ENCODE data around the gene SERHL2.
"Not testable (repeated sequence)": the region's sequence is repeated elsewhere in the genome, so short reads cannot be mapped to it uniquely, and the experiment has no call there.

SERHL2 gene, protein sequence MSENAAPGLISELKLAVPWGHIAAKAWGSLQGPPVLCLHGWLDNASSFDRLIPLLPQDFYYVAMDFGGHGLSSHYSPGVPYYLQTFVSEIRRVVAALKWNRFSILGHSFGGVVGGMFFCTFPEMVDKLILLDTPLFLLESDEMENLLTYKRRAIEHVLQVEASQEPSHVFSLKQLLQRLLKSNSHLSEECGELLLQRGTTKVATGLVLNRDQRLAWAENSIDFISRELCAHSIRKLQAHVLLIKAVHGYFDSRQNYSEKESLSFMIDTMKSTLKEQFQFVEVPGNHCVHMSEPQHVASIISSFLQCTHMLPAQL

DNA sequence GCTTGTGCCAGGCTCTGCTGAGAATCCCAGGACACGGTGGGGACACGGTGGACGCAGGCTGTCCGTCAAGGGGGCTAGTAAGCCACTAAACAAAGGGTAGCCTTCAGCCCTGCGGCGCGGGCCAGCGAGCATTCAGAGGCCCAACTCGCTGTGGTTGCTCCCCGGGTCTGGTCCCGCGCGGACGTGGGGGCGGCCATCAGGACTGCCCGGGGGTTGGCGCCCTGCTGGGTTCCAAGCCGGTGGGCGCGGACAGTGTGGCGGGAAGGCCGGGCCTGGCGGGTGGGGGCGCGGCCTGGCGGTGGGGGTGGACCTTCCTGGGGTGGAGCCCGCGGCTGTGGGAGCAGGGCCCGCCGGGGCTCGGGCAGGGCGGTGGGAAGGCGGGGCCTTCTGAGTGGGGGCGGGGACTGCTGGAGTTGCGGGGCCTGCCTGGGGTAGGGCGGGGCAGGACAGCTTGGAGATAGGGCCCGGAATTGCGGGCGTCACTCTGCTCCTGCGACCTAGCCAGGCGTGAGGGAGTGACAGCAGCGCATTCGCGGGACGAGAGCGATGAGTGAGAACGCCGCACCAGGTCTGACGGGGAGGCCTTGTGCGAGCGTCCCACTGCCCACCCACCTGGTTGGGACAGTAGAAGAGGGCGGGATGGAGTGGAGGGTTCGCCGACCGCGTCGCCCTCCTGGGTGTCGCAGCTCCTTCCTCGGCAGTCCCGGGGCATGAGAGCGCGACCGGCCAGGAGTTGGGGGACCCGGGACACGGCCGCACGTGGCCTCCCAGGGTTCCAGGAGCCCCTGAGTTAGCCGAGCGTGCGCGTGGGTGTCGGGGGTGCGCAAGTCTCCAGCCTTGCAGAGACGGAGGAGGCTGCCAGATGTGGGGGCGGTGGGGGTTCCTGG, at the start of gene SERHL2:
Gene SERHL2 (plus strand): TSS at position 482 of the 887 bp plus-strand sequence. CDS start 65 bp downstream, at position 547.
- DNase-seq (ENCODE audit: low spot score): no peak
- no peak for FAIRE-seq

DNA sequence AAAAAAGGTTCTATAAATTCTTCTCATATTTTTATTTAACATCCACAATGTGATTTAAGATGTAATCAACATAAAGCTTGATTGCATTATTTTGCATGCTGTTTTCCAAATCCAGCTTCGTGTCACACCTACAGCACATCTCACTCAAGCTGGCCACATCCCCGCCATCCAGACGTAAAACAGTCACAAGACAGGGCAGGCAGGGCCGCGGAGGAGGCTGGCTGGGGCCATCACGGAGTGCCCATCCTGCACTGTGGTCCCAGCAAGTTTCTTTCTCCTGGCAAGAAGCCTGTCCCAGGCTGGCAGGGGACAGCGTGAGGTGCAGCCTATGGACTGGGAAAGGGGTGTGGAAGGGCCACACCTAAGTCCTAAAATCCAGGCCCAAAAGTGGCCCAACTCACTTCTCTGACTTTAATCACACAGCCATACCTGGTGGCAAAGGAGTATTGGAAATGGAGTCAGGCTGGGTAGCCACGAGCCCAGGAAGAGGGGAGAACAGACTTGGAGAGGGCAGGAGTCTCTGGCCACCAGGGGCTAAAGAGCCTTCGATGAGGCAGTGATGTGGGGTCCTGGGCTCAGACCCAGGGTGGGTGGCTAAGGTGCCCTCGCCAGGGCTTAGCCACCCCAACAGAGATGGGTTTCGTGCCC, 45.3 kb upstream of the SERHL2 start:
- peak; percentile 27 for FAIRE-seq
- not testable (repeated sequence) for DNase-seq (ENCODE audit: low spot score)

DNA sequence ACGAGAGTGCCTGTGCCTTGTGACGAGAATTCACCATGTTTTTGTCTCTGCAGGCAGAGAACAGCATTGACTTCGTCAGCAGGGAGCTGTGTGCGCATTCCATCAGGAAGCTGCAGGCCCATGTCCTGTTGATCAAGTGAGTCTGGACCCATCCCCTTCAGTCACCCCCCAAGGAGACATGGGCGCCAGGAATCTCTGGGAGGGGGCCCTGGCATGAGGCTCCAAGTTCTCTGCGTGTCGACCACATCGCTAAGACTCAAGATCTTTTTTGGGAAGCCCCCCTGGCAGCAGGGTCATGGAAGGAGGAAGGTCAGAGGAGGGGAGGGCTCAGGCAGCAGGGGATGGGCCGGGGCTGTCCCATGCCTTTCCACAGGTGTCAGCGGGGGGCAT, 44.8 kb upstream of the SERHL2 start:
- not testable (repeated sequence) for FAIRE-seq; DNase-seq (ENCODE audit: low spot score)

DNA sequence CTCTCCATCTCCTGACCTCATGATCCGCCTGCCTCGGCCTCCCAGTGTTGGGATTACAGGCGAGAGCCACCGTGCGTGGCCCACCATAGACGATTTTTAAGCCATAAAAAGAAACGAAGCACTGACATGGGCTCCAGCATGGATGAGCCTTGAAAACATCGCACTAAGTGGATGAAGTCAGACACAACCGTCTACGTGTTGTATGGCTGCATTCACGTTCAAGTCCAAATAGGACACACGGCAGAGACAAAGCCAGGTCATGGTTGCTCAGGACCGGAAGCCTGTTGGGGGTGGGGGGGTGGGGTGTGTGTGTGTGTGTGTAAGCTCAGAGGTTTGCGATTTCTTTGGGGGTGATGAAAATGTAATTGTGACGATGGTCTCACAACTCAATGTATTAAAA, 44.2 kb upstream of the SERHL2 start:
- no peak for FAIRE-seq
- DNase-seq (ENCODE audit: low spot score): no peak

DNA sequence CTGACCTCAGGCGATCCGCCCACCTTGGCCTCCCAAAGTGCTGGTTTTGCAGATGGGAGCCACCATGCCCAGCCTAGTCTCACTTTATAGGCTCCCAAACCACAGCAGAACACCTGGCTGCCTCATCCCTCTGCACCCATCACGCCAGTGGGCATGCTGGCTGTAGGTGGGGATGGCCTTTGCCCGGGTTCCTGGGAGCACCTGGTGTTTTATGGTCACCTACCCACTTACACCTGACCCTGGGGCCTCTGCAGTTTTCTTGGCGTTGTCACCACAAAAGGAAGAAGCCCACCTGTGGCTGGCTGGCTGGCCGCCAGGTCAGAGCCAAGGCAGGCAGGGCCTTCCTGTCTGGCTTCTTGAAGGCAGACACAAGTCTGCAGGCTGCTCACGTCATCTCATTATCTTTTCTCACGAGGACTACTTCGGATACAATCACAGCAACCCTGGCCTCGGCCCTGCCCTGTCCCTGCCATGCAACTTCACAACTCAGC, 42.3 kb upstream of the SERHL2 start:
- DNase-seq (ENCODE audit: low spot score) (no peak), FAIRE-seq (no peak)

DNA sequence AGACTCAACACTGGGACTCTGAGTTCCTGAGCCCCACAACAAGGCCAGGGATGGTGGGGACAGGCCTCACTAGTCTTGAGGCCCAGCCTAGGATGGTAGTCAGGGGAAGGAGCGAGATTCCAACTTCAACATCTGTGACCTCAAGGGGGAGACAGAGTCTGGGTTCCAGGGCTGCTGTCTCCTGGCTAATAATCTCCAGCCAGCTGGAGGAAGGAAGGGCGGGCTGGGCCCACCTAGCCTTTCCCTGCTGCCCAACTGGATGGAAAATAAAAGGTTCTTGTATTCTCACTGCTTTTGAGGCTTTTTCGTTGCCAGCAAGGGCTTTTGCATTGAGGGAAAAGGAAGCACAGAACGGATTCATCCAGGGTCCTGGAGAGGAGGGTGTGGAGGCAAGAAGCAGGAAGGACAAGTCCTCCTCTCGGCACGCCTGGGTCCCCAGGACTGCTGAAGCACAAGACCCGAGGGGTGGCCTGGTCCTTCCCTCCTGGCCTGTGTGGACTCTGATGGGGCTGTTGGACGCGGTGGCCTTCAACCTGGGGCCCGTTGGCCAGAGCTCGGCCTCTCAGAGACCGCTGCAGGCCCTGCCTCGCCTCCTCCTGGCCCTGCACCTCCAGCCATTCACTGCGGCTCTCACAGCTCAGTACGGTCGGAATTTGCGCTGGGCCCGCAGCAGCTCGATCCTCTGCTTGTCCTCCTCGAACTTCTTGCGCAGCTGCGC, 41.3 kb upstream of the SERHL2 start:
- FAIRE-seq: peak; percentile 35
- not testable (repeated sequence) for DNase-seq (ENCODE audit: low spot score)

DNA sequence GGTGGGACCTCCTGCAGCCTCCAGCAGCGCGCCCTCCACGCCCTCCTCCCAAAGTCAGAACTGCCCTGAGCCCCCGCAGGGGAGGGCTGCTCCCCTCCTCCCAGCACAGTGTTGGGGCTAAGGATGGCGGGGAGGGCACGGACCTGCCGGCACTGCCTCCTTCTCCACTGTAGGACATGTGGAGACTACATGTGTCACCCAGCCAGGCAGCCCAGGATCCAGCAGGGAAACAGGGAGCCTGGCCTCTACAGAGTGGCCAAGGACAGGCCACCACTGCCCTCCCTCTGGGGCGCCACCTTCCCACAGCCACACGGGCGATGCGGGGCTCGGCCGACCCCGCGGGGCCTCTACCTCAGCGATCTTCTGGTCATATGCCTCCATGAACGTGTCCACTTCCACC, 39.4 kb upstream of the SERHL2 start:
- not testable (repeated sequence) for FAIRE-seq; DNase-seq (ENCODE audit: low spot score)

DNA sequence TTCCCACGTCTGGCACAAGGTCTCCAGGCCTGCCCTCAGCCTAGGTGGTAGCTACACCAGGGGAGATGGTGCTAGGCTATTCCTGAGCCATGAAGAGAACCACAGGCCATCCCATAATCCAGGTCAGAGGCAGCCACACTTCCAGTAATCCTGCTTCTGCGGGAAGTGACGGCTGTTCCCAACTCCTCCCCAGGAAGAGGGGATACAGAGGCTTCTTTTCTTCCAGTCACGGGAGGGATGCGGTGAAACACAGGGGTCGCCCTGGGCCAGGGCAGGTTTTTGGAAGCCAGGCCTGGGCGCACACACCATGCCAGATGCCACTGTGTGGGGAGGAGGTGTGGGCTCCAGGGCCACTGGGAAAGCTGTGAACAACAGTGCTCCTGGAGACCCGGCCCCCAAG, 38.5 kb upstream of the SERHL2 start:
- FAIRE-seq; DNase-seq (ENCODE audit: low spot score): not testable (repeated sequence)

DNA sequence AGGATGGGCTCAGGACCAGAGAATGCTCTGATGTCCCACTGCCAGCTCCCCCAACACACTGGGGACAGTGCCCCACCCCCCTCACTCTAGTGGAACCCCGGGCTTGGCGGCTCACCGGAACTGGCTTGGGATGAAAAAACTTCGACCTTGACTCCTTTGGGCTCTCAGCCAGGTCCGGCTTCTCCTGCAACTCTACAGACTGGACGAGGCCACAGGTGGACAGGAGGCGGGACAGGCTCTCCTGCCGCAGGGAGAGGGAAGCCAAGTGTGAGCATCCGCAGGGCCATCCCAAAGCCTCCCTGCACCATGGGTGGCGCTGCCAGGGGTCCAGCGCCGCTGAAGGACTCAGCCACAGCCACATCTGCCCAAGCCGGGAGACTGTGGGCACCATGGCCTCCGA, 37.9 kb upstream of the SERHL2 start:
- no peak for DNase-seq (ENCODE audit: low spot score)
- FAIRE-seq: no peak

DNA sequence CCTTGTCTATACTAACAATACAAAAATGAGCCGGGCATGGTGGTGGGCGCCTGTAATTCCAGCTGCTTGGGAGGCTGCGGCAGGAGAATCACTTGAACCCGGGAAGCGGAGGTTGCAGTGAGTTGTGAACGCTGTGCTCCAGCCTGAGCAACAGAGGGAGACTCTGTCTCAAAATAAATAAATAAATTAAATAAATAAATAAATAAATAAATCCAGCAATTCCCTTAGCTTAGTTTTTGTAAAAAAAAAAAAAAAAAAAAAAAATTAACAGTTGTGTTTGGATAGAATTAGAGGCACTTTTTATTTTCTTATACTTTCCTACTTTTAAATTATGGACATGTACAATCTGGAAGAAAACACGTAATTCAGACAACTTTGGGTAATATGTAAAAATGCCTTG, 36.7 kb upstream of the SERHL2 start:
- not testable (repeated sequence) for FAIRE-seq; DNase-seq (ENCODE audit: low spot score)

DNA sequence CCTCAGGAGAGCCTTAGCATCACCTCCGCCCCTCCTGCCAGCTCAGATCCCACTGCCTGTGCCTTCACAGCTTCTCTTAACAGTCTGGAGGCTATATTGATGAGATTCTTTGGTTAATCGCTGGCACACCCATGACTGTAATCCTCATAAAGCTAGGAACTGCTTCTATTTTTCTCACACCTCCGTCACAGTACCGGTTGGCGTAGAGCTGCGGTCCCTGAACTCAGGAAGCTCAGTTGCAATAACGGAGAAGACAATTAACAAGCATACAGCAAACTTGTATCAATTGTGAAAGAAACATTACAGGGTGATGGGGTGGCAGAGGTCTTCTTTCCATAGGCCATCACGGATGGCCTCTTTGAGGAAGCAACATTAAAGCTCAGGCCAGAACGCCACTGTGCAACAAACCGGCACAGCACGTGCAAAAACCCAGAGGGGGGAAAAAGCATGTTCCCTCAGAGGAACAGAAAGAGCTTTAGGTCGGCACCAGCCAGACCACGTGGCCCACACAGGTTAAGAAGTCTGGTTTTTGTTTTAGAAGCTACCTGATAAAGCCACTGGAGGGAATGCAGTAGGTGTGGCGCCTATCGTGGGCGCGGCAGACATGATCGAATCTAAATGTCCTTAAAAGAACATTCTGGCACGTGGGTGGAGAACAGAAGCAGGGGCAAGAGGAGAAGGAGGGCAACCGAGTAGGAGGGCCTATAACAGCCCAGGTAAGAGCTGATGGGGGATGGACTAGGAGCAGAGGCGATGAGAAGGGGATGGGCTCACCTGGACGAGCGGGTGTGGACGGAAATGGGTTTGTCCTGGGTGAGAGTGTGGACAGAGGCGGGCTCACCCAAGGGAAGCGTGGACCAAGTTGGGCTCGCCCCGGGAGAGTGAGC, 34.9 kb upstream of the SERHL2 start:
- peak; percentile 94 for FAIRE-seq
- not testable (repeated sequence) for DNase-seq (ENCODE audit: low spot score)

DNA sequence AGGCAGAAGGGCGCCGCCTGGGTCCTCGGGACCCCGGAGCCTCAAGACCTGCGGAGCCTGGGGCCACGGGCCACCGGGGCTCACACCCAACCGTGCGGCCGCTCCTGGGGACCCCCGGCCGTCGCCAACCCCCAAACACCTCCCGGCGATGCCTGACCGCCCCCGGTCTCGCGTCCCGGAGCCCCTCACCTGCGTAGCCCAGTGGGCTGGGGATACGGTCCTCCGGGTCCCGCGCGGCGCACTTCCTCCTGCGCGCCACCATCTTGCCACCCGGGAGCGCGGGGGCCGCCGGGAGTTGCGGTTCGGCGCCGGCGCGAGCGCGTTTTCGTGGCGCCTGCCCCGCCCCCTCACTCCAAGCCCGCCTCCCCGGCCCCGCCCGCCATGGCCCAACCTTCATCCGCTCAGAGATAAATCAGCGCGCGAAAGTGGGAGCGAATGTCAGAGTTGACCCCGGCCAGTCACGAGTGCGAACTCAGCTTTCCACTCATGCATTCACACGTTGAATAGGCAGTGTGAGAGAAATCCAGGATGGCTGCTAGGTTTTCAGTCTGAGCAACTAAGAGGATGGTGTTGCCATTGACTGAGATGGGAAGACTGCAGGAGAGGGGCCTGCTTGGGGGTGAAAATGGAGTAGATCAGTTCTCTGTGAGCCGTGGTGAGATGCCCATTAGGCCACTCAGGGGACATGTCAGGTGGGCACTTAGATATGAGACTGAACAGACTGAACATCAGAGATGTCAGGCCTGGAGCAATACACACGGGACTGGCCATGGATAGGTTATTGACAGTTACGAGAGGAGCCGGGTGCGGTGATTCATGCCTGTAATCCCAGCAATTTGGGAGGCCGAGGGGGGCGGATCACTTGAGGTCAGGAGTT, 34.0 kb upstream of the SERHL2 start, which contains the start of gene RRP7A:
Gene RRP7A (minus strand): TSS at position 272 of the 877 bp plus-strand sequence. CDS start 10 bp downstream, at position 262.
- DNase-seq (ENCODE audit: low spot score) (peak; percentile 86), FAIRE-seq (no peak)

DNA sequence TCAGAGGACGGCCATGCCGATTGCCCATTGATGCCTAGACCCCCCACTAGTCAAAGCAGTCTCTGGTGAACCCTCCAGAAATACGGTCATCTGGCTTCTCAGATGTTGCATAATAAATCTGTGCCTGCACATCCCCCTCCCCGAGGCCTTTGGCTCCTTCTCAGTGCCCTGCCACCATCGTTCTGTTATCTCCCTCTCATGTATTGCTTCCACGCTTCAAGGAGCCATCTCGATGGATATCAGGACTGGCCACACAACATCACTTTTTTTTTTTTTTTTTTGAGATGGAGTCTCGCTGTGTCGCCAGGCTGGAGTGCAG, 32.6 kb upstream of the SERHL2 start:
- no peak for FAIRE-seq

DNA sequence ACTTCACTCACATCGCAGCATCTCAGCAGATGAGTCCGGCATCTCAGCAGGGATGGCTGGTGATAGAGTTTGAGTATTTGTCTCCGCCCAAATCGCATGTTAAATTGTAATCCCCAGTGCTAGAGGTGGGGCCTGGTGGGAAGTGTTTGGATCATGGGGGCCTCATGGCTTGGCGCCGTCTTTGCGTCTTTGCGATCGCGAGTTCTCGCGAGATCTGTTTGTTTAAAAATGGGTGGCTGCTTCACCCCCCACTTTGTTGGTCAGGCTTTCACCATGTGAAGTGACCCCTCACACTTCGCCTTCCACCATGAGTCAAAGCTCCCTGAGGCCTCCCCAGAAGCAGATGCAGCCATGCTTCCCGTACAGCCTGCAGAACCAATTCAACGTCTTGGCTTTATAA, 31.2 kb upstream of the SERHL2 start:
- DNase-seq (ENCODE audit: low spot score) (no peak), FAIRE-seq (no peak)

More for the DNA sequence above, 32.6 kb upstream of the SERHL2 start:
- no peak for DNase-seq (ENCODE audit: low spot score)

DNA sequence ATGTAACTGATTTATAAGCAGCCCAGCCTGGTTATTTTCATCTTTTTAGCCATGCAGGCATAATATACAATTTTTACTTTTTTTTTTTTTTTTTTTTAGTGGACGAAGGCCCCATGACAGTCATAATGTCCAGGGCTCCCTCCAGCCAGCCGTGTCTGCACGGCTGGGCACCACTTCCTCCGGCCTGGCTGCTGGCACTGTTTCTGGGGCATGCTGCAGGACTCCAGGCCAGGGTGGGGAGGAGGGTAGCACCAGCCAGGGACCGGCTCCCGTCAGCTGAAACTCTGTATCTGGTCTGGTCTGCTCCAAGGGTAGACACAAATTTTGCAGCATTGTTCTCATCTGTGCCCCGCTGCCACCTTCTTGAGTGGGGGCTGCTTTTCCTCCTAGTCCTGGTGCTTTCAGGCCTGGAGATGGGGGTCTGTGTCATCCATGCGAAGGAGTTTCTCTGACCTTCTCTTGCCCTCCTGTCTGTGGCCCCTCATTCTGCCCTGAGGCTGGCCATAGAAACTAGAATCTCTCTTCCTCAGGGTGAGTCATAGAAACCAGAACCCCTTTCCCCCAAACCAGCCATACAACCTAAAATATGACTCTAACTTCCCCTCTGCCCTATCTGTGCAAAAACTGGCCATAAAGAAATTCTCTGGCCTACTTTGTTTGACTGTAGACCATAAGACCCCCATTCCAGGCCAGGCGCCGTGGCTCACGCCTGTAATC, 25.0 kb upstream of the SERHL2 start:
- DNase-seq (ENCODE audit: low spot score): no peak
- no peak for FAIRE-seq

DNA sequence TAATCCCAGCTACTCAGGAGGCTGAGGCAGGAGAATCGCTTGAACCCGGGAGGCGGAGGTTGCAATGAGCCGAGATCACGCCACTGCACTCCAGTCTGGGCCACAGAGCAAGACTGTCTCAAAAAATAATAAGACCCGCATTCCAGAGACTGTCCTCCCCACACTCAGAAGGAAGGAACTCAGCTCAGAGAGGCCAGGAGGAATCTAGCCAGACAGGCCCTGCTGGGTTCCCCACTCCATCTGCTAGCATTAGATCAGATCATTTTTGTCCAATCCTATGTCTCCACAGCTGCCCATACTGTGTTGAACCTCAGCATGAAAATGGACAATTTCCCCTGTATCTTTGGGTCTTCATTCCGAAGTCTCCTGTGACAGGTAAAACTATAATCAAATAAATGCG, 24.3 kb upstream of the SERHL2 start:
- not testable (repeated sequence) for DNase-seq (ENCODE audit: low spot score); FAIRE-seq

DNA sequence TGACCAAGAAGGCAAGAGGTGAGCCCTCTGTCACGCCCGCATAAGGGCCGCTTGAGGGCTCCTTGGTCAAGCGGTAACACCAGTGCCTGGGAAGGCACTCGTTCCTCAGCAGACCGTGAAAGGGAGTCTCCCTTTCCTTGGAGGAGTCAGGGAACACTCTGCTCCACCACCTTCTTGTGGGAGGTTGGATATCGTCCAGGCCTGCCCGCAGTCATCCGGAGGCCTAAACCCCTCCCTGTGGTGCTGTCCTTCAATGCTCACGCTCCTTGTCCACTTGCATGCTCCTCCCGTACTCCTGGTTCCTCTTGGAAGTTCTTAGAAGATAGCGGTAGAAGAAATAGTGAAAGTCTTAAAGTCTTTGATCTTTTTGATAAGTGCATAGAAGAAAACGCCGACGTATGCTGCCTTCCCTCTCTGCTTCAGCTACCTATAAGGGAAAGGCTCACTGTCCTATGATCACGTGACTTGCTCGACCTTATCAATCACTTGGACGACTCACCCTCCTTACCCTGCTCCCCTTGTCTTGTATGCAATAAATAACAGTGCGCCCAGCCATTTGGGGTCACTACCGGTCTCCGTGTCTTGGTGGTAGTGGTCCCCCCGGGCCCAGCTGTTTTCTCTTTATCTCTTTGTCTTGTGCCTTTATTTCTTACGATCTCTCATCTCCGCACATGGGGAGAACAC, 22.2 kb upstream of the SERHL2 start:
- not testable (repeated sequence) for FAIRE-seq; DNase-seq (ENCODE audit: low spot score)

DNA sequence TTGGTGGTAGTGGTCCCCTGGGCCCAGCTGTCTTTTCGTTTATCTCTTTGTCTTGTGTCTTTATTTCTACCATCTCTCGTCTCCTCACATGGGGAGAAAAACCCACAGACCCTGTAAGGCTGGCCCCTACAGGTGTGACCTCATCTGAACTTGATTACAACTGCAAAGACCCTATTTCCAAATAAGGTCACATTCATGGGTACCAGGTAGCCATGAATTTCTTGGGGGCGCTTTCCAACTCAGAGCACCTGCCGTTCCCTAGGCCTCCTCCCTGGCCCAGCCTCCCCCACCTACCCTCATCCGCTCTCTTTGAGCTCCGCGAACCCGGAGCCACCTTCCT, 20.1 kb upstream of the SERHL2 start:
- DNase-seq (ENCODE audit: low spot score): no peak
- FAIRE-seq: no peak
